NAMALWA (cell line): ENCODE measurements around the gene HHLA2.

Experiments used
- DNase-seq: peaks from one replicate; pipeline ENCODE4 v3.0.0-alpha.2; 2015; ENCODE audit warnings: low spot score

Gene HHLA2

GRCh38 chr3:108393128-108393900, 97.0 kb downstream of the HHLA2 start:
- DNase-seq: no peak

GRCh38 chr3:108394016-108394415, 97.7 kb downstream of the HHLA2 start:
- DNase-seq: no peak

DNA sequence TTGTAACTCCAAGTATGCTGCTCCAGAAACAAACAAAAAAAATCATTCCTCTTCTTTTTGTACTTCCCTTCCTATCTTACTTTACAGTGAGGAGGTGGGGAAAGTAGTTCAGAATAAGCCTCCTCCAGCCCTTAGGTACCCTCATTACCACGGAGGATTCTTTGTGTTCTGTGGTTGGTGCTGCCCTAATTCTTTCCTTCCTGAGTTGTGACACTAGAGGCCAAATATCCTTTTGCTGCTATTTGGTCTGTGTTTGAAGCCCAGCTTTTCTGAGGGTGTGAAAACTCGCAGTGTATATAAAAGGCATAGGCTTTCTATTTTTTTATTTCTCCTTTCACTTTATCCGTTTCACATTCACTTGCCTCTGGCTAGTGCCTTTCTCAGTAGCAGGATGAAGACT, 98.2 kb downstream of the HHLA2 start:
- no peak for DNase-seq

DNA sequence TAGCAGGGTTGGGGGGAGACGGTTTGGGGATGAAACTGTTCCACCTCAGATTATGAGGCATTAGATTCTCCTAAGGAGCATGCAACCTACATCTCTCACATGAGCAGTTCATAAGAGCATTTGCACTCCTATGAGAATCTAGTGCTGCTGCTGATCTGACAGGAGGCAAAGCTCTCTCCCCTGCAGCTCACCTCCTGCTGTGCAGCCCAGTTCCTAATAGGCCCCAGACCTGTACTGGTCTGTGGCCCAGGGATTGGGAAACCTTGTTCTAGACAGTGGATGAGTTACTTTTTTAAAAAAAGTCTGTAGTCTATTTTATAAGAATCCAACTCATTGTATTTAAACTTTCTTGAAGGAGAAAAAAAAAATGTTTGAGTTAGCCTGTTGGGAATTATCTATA, 100.0 kb downstream of the HHLA2 start:
- DNase-seq: no peak

GRCh38 chr3:108398510-108398909, 102.2 kb downstream of the HHLA2 start:
- DNase-seq: no peak

GRCh38 chr3:108401836-108402235, 105.5 kb downstream of the HHLA2 start:
- DNase-seq: no peak

DNA sequence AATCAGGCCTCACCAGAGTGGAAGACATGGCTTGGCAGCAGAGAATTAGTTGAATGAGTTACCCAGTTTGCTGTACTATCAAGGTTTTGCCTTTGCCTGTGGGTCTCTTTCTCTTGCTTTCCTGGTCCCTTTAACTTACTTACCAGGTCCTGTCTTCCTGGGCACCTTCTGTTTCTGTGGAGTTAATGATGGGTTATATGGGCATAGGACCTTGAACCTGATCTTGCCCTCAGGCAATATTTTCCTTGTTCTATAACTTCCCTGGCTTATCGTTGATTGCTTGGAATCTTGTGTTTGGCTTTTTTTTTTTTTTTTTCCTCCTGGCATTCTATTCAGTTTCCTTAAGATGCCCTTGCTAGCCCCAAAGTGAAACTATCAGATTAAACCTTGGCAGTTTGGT, 106.8 kb downstream of the HHLA2 start:
- no peak for DNase-seq

DNA sequence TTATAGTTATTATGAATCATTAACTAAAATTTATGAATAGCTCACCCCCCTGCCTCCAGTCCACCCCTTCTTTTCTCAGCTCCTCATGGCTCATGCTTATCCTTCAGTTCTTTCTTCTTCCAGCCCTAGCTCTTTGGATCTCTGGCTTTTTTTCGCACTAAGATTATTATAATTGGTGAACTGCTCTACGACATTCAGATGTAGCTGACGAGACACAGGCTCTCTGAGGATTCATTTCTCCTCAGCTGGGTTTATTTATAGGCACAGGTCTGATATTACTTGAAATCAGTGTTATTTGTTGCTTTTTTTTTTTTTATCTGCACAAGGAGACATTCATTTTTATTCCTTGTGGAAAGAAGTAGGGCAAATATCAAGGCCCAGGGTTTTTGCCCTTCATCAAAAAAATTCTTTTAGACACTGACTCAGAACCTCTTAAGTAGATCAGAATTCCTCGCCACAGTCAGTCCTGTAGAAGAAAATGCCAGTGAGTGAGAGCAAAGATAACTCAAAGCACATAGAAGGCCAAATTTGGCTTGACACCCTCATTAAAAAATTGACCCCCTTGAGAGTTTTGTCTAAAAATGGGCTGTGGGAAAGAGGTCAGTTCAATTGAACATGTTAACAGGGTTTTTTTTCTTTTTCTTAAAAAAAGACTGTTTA, 107.5 kb downstream of the HHLA2 start:
- DNase-seq: no peak

- DNase-seq: no peak
These were observed 108.0 kb downstream of the HHLA2 start for GRCh38 chr3:108404368-108404767.

DNA sequence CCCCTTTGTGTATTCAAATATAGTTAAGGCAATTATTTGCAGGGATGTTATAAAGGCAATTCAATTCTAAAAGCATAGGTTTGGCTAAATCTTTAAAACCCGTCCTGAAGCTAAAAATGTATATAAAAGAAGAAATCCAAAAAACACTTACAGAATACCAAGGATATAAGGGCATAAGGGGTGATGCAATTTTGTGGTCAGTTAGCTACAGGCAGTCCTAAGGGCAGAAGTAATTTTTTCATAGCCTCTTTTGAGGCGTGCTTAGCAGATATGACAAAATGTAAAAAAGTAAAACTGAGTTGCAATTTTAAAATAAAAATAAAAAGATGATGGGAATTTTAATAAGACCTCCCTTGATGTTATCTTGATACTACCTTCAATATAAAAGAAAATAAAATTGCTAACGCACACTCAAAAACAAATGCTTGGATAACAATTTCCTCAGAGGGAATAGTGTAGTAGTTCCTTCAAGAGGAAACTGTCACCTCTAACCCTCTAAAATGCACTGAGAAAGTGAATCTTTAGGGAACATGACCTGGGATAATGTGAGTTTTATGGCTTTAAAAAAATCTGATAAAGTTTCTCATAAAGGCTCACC, 109.8 kb downstream of the HHLA2 start:
- DNase-seq: no peak

DNA sequence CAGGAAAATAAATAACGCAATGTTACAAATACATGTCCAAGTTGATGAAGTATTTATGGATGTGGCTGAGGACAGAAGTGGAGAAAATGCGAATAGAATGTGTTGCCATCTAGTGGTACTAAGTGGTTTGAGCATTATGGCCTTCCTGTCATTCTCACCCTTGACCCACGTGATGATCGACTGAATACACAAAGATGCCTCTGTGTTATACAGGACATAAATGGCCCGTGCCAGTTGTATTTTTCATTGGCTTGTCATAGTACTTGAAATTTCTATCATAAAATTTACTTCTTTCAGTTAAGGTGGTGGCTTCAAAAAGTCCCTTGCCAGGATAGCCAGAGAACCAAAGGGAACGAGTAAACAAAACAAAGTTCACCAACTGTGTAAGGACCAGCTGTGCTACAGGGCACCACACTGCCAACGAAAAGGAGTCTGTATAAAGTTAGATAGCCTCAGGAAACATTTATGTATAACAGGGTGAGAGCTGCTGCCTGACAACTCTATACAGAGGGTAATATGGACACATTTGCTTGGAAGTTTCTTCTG, 110.4 kb downstream of the HHLA2 start:
- DNase-seq: peak; percentile 86

GRCh38 chr3:108407886-108408285, 111.5 kb downstream of the HHLA2 start:
- peak; percentile 36 for DNase-seq

DNA sequence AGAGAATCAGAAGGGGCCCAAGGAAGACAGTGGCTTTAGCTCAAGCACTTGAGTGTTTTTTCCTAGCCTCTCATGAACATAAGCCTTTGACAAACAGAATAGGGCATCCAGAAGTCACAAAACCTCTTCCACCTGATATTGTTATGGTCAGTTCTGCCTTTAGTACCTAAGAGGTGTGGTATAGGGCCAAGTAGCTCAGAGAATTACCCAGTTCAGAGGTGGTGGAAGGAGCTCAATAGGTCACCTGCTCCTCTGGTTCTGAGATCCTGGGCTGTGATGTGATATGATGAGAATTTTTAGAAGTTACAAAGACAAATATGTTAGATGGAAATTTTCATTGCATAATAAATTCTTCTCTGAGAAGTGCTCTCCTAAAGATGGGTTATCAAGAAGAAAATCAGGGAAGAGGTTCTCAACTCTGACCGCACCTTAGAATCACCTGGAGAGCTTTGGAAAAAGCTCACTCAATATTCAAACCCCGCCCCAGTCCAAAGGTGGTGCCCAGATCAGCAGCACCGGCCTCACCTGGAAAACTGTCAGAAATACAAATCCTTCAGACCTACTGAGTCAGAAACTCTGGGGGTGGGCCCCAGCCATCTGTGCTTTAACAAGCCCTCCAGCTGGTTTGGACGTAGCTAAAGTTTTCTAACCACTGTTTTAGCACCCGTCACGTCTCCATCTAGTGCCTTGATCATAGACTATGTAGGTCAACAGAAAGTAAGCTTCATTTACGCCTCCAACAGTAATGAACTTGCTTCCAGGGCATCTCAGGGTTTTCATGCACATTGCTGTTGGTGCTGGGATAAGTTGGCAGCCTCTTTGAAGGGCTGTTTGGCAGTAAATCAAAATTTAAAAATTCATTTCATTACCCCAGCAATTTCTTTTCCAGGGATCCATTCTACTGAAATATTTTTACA, 112.8 kb downstream of the HHLA2 start:
- no peak for DNase-seq

GRCh38 chr3:108409800-108410178, 113.4 kb downstream of the HHLA2 start:
- DNase-seq: no peak

DNA sequence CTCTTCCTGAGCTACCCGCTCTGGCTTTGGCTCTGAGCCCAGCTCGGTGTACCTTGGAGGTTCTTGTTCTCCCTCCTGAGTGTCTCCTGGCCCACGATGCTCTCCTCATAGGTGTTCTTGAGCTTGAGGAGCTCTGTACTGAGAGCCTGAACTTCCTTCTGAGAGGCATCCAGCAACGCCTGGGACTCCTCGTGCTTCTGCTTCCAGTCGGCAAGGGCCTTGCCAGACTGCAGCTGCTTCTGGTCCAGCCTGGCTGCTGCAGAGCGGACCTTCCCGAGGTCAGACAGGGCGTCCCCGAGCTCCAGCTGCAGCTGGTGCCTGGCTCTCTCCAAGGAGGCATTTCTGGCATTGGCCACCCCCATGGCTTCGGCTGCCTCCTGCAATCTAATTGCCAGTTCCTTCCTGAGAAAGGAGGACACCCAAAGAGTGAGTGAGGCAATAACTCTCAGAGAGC, 114.2 kb downstream of the HHLA2 start:
- DNase-seq: no peak

DNA sequence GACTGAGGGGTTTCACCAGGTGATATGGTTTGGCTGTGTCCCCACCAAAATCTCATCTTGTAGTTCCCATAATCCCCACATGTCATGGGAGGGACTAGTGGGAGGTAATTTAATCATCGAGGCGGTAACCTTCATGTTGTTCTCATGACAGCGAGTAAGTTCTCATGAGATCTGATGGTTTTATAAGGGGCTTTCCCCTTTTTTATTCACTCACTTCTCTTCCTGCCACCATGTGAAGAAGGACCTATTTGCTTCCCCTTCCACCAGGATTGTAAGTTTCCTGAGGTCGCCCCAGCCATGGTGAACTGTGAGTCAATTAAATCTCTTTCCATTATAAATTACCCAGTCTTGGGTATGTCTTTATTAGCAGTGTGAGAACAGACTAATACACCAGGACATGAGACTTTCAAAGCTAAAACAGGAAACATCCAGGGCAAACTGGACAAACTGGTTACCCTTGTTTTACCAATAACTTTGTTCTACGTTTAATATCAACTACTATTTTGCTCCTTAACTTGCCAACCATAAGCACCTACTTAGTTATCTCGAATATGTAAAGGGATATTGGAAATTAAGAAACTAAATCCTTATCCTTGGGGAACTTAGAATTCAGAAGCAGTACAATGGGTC, 115.9 kb downstream of the HHLA2 start:
- DNase-seq: no peak

DNA sequence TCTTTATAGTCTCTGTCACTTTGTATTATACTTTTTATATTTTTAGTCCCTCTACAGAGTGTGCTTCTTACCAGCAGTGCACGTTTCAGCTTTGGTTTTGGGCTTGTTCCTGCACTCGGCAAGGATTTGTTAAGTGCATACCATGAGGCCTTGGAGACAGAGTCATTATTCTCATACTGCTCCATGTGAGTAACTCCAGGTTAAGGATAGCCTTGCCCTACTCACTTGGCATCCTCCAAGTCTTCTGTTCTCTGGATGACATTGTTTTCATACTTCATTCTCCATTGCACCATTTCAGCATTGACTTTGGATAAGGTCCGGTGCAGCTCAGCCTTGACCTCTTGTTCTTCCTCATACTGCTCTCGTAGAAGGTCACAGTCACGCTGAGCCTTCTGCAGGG, 117.7 kb downstream of the HHLA2 start:
- no peak for DNase-seq

GRCh38 chr3:108415661-108416060, 119.3 kb downstream of the HHLA2 start:
- no peak for DNase-seq

- no peak for DNase-seq
These were observed 119.9 kb downstream of the HHLA2 start for GRCh38 chr3:108416111-108416869.

GRCh38 chr3:108420926-108421325, 124.6 kb downstream of the HHLA2 start:
- DNase-seq: no peak
